HTR-8/SVneo (cell line): ENCODE measurements around the gene DMRT1.
"Not testable (repeated sequence)": the region's sequence is repeated elsewhere in the genome, so short reads cannot be mapped to it uniquely, and the experiment has no call there.

ENCODE experiments used
- DNase-seq: peaks from one replicate; pipeline ENCODE4 v3.0.0; 2011; ENCODE audit warnings: low spot score, mixed read lengths; ENCODE audit not compliant: insufficient read length
- FAIRE-seq: peaks from 2 replicates; lab custom pipeline; 2011; peaks lifted over from hg19 to GRCh38; lab: Jason Lieb, UNC

The DMRT1 gene

GRCh38 chr9:852539-852938 is 11.0 kb downstream of the DMRT1 start:
- no peak for FAIRE-seq
- no peak for DNase-seq

GRCh38 chr9:859251-859650 is 17.8 kb downstream of the DMRT1 start:
- FAIRE-seq (no peak), DNase-seq (no peak)

- no peak for DNase-seq
- FAIRE-seq, result no peak
Observed at GRCh38 chr9:860706-861105, 19.2 kb downstream of the DMRT1 start.

- not testable (repeated sequence) for FAIRE-seq, DNase-seq
Observed at GRCh38 chr9:861525-861924, 20.0 kb downstream of the DMRT1 start.

- DNase-seq, result no peak
- no peak for FAIRE-seq
Observed at GRCh38 chr9:875119-875962, 33.8 kb downstream of the DMRT1 start.

GRCh38 chr9:876425-876824 is 34.9 kb downstream of the DMRT1 start:
- DNase-seq (no peak), FAIRE-seq (no peak)

- FAIRE-seq (no peak), DNase-seq (no peak)
Observed at GRCh38 chr9:878239-878638, 36.7 kb downstream of the DMRT1 start.

- DNase-seq (no peak), FAIRE-seq (no peak)
Observed at GRCh38 chr9:880725-881124, 39.2 kb downstream of the DMRT1 start.

- DNase-seq, result no peak
- no peak for FAIRE-seq
Observed at GRCh38 chr9:882416-882924, 41.0 kb downstream of the DMRT1 start.

GRCh38 chr9:883011-883410 is 41.5 kb downstream of the DMRT1 start:
- FAIRE-seq, result no peak
- no peak for DNase-seq

- DNase-seq, result no peak
- no peak for FAIRE-seq
Observed at GRCh38 chr9:886886-887285, 45.4 kb downstream of the DMRT1 start.

- FAIRE-seq, result no peak
- DNase-seq, result no peak
Observed at GRCh38 chr9:892123-892522, 50.6 kb downstream of the DMRT1 start.

GRCh38 chr9:893115-893514 is 51.6 kb downstream of the DMRT1 start:
- FAIRE-seq, result no peak
- no peak for DNase-seq

GRCh38 chr9:893843-894420 is 52.4 kb downstream of the DMRT1 start:
- FAIRE-seq (peak; percentile 28), DNase-seq (peak; percentile 60)

- no peak for FAIRE-seq
- DNase-seq, result no peak
Observed at GRCh38 chr9:899440-900184, 58.1 kb downstream of the DMRT1 start.

- no peak for FAIRE-seq
- DNase-seq, result no peak
Observed at GRCh38 chr9:903886-904285, 62.4 kb downstream of the DMRT1 start.

GRCh38 chr9:905906-906305 is 64.4 kb downstream of the DMRT1 start:
- DNase-seq (no peak), FAIRE-seq (no peak)

GRCh38 chr9:908536-909205 is 67.2 kb downstream of the DMRT1 start:
- DNase-seq, result no peak

GRCh38 chr9:911005-911404 is 69.5 kb downstream of the DMRT1 start:
- no peak for DNase-seq
- no peak for FAIRE-seq

More at GRCh38 chr9:908536-909205, 67.2 kb downstream of the DMRT1 start:
- FAIRE-seq, result no peak

- FAIRE-seq, result no peak
- no peak for DNase-seq
Observed at GRCh38 chr9:912776-913175, 71.3 kb downstream of the DMRT1 start.
